ENCODE results near the gene SLC12A6.

GRCh38 chr15:34284937-34285336 lies 52.6 kb downstream of the SLC12A6 start:
- no peak for TF ChIP-seq FOXA1 (IDR thresholded peaks at IDR 0.05)
- no peak for TF ChIP-seq FOXM1 (IDR thresholded peaks at IDR 0.05; ENCODE audit: borderline replicate concordance)
- TF ChIP-seq SP1 (IDR thresholded peaks at IDR 0.05) = no peak
